Measurements from ENCODE around the gene BICC1.

DNA sequence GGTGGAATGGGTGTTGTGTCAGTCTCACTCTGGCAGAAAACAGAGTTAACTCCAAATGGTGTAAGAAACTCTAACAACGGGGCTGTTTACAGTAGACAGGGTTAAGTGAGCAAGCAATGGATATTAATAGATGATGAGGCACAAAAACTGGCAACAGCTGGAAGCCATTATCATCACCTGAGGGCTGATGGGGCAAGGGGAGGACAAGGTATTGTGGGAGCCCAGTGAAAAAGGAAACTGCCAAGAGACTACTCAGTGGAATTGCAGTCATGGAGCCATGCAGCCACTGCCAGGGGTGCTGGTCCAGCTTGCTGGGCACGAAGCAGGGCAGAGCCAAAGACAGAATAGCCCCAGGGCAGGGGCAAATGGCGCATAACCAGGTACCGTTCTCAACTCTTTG, 260.7 kb downstream of the BICC1 start:
- TF ChIP-seq, protein P1, sequence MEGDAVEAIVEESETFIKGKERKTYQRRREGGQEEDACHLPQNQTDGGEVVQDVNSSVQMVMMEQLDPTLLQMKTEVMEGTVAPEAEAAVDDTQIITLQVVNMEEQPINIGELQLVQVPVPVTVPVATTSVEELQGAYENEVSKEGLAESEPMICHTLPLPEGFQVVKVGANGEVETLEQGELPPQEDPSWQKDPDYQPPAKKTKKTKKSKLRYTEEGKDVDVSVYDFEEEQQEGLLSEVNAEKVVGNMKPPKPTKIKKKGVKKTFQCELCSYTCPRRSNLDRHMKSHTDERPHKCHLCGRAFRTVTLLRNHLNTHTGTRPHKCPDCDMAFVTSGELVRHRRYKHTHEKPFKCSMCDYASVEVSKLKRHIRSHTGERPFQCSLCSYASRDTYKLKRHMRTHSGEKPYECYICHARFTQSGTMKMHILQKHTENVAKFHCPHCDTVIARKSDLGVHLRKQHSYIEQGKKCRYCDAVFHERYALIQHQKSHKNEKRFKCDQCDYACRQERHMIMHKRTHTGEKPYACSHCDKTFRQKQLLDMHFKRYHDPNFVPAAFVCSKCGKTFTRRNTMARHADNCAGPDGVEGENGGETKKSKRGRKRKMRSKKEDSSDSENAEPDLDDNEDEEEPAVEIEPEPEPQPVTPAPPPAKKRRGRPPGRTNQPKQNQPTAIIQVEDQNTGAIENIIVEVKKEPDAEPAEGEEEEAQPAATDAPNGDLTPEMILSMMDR (conservative IDR thresholded peaks at IDR 0.05; ENCODE audit: low read depth, low read length): no peak
- no peak for TF ChIP-seq RAD21 (IDR thresholded peaks at IDR 0.05; ENCODE audit: low read length)
- TF ChIP-seq POLR2A (IDR thresholded peaks at IDR 0.05; ENCODE audit: low read depth, low read length): no peak
- TF ChIP-seq, protein P2, sequence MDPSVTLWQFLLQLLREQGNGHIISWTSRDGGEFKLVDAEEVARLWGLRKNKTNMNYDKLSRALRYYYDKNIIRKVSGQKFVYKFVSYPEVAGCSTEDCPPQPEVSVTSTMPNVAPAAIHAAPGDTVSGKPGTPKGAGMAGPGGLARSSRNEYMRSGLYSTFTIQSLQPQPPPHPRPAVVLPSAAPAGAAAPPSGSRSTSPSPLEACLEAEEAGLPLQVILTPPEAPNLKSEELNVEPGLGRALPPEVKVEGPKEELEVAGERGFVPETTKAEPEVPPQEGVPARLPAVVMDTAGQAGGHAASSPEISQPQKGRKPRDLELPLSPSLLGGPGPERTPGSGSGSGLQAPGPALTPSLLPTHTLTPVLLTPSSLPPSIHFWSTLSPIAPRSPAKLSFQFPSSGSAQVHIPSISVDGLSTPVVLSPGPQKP (IDR thresholded peaks at IDR 0.05; ENCODE audit: borderline replicate concordance, low read depth, low read length): no peak
- TF ChIP-seq, protein P3, sequence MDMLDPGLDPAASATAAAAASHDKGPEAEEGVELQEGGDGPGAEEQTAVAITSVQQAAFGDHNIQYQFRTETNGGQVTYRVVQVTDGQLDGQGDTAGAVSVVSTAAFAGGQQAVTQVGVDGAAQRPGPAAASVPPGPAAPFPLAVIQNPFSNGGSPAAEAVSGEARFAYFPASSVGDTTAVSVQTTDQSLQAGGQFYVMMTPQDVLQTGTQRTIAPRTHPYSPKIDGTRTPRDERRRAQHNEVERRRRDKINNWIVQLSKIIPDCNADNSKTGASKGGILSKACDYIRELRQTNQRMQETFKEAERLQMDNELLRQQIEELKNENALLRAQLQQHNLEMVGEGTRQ (IDR thresholded peaks at IDR 0.05; ENCODE audit: low read depth, low read length): no peak
- TF ChIP-seq FOS (IDR thresholded peaks at IDR 0.05; ENCODE audit: low read depth, low read length): no peak
- no peak for TF ChIP-seq CHD1 (IDR thresholded peaks at IDR 0.05; ENCODE audit: low read depth, low read length)
- TF ChIP-seq CEBPB (IDR thresholded peaks at IDR 0.05; ENCODE audit: low read depth, low read length): no peak
- no peak for TF ChIP-seq RFX5 (IDR thresholded peaks at IDR 0.05; ENCODE audit: low read depth, low read length)

All from IMR-90 (cell line).